Left colon (tissue), 2 donors: ENCODE data around the gene SELP. TPM values are rescaled to one million over a fixed set of nuclear protein-coding genes. Genes with fewer than 3 reads are reported as not detected.
A peak's percentile ranks its signal among the peaks of the same experiment; 100 is the strongest.

Source experiments
- ATAC-seq: fragments of 200-7000 bp; cut with Tn5 transposase; one replicate; pipeline ENCODE4 v1.9.1; 2020; ENCODE audit warnings: mild to moderate bottlenecking, moderate library complexity
- DNase-seq, 2 donors: peaks; one replicate each; pipeline ENCODE4 v3.0.0-alpha.2; 2020
- intact Hi-C, 2 donors: fragments of 100-400 bp; cut with DNase I in 1 of 2; cut with micrococcal nuclease in 1 of 2; formaldehyde crosslinking; loops; one replicate each; pipeline versions ENCODE4 v1.11.2 to v1.14.0; 2022; cut with DNase I, micrococcal nuclease
- total RNA-seq, 2 donors: library from RNA; stranded (reverse); fragmentation: NEBNext Ultra II Directional; extraction: Animal tissue kit (Norgen Biotek cat#: 25700); gene quantifications; one replicate each; pipeline ENCODE4 v1.2.1, GENCODE V29; 2021
- donor health status: DM: no; HTN: no; CAD: no.
- donor health status: DM: yes; HTN: yes; CAD: no.

The SELP gene
- total RNA-seq, 2 donors from 2014 or later = 1.5 to 3.0 TPM

DNA sequence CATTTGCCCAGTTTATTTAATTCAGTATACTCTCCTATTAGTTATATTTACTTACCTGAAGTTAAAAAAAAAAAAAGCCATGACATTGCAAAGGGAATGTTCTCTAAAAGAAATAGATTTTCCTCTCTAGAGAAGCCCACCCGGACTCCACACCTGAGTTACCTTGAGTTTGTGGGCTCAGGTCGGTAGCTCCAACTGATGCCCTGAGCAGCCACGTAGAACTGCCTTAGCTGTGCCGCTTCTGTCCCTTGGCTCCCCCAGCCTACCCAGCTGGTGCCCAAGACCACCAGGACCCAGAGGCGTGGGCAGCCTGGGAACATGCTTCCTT is 43.9 kb downstream of the SELP start:
- intact Hi-C loops = no loop called here
- DNase-seq = no peak
- no peak for ATAC-seq

- intact Hi-C loops = no loop called here
- no peak for DNase-seq
- ATAC-seq = no peak
These were observed 44.7 kb downstream of the SELP start for GRCh38 chr1:169585181-169585580.

- no peak for ATAC-seq
- DNase-seq = no peak
- intact Hi-C loops = no loop called here
These were observed 45.3 kb downstream of the SELP start for GRCh38 chr1:169584483-169585144.

DNA sequence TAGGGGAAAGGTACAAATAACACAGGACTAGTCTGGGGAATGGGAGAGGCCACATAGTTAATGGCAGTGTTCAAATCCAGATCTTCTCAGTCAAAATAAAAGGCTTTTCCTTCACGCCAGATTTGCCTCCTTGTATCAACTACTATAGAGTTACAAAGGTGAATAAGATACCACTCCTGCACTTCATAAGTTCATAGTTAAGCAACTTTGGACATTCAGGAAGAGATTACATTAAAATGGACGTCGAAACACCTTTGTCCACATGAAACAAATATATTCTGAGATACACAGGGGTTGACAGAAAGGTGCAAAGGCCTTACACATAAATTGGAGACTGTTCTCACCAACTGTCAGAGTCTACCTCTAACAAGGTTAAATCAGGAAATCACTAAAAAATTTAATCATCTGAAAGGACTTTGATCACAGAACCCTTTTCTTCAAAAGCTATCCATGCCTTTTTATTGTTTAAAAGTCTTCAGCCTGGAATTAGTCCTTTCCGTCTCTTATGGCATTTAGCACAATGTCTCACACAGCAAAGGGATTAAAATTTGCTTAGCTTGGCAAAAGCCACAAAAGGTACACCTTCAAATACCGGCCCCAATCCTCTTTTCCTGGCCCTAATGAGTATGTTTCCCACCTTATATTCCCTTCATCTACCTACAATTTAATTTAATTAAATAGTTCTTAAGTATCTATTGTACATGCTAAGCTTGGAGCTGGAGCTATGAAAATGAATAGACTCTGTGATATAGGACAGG is 51.8 kb downstream of the SELP start:
- DNase-seq (no peak), ATAC-seq (peak; percentile 72)
- intact Hi-C loops = no loop called here

DNA sequence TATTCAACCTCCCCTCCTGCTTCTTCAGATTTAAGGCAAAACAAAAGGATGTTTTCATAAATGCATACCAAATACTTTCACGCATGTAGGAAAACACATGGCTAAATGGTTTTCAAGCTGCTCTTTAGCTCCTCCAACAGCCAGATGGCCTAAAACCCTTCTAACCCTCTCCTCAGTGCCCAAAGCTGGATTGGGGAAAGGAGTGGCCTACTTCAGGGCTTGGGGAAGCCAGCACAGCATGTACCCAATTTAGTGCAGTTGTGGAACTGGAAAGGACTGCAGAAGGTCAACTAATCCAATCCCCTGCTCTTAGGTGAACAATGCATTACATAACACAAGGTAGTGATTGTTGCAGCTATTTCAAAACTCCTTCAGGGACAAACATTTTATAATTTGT is 53.0 kb downstream of the SELP start:
- intact Hi-C loops = no loop called here
- no peak for DNase-seq
- ATAC-seq = no peak

DNA sequence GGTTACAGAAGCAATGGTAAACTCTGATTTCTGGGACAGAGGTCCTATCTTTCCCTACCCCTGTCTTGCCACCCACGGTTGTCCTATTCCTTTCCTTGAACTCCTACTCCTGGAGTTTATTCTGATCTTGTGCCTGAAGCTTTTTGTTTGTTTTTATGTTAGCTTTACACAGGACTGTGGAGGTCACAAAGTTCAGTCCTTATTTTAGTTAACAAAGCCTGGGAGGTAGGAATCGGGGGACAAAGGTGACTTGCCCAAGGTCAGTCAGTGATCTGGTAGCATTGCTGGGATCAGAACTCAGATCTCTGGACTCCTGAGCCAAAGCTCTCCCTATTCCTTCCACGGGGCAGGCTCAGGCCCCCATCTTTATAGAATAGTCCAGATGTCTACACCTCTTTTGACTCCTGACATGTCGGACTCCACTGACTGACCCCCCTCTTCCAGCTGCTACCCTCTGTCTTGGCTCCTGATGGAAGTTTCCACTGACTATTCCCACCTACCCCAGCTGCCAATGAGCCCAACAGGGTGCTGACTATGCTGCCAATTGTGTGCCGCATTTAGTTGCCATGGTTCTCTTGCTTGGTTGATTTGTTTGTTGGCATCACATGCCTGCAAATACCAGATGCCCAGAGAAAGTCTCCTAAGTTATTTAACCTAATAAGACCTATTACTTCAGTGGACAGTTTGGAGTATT is 53.5 kb downstream of the SELP start:
- ATAC-seq (peak; percentile 11), DNase-seq (no peak)
- intact Hi-C loops = no loop called here

- ATAC-seq = peak; percentile 35
- intact Hi-C loops = no loop called here
- peak; percentile 49 to 55 for DNase-seq
These were observed 55.6 kb downstream of the SELP start for GRCh38 chr1:169574336-169574735.

- no peak for DNase-seq
- ATAC-seq = peak; percentile 58
- intact Hi-C loops = no loop called here
These were observed 57.7 kb downstream of the SELP start for GRCh38 chr1:169572187-169572586.

DNA sequence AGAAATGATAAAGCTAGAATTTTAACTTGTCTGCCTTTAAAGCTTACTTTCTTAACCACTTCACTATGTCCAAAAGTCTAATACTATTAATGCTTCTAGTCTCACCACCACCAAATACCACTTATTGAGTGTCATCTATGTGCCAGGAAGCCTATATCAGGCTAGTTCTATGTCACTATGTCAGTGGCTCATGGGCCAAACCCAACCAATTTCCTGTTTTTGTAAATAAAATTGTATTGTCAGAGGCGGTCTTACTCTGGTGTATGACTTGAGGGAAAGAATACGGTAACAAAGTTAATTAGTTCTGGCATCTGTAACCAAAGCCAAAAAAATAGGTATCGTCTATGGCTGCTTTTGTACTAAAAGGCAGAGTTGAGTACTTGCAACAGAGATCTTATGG is 58.5 kb downstream of the SELP start:
- DNase-seq (no peak), ATAC-seq (no peak)
- intact Hi-C loops = no loop called here

- intact Hi-C loops = no loop called here
- DNase-seq (no peak), ATAC-seq (peak; percentile 88)
These were observed 59.8 kb downstream of the SELP start for GRCh38 chr1:169570172-169570574.

GRCh38 chr1:169568497-169568896 is 61.4 kb downstream of the SELP start:
- peak; percentile 33 for ATAC-seq
- no peak for DNase-seq
- intact Hi-C loops = no loop called here

DNA sequence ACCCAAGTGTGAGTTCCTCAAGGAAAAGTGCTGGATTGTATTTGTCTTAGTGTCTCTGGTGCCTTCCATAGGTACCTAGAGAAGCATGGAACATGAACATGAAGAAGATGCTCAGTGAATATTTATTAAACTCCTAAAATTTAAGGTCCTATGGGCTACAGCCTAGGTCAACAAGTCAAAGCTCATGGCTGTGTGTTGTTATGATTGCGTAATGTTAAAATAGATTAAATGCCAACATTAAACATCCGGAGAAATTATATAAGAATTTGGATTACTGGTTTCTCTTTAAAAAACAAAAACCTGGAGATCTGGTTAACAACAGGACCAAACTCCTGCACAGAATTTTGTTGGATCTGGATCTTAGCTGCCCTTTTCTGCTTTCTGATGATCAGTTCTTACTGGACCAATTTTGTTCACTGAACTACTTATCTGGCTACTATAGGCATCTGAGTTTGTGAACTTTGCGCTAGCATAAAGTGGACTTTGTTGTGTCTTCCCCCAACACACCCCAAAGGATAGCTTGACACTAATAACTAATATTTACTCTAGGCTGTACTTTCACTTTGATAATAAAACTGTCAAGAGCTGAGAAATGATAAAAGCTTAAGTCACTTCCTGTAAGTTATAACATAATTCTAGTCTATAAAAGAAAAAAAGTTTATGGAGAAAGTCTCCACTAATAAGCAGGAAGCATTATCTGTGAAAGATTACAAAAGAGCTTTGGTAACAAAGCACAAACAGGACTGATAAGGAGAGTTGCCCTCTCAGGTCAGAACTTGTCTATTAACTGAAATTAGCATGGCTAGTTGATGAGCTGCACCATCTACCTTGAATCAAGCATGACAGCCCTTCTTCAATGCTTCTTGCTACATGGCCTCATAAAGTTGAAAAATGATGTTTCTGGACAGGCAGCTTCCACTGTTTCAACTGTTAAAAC is 64.3 kb downstream of the SELP start:
- ATAC-seq = peak; percentile 78
- intact Hi-C loops = no loop called here
- DNase-seq = no peak

GRCh38 chr1:169563650-169564049 is 66.3 kb downstream of the SELP start:
- no peak for ATAC-seq
- intact Hi-C loops = no loop called here
- no peak for DNase-seq

DNA sequence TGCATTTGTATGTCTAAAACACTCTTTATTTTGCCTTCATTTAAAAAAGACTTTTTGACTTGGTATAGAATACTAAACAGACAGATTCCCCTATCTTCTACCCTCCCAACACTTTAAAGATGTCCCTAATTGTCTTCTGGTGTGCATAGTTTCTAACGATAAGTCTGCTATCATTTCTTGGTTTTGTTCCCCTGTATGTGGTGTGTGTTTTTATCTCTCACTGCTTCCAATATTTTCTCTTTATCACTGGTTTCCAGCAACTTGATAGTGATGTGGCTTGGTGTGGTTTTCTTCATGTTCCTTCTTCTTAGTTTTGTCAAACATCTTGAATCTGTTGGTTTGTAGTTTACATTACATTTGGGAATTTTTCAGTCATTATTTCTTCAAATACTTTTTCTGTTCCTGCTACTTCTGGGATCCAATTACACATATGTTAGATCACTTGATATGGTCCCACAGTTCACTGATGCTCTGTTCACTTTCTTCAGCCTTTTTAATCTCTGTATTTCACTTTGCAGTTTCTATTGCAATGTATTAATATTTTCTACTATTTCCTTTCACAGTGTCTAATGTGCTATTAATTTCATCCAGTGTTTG is 66.8 kb downstream of the SELP start:
- DNase-seq (no peak), ATAC-seq (no peak)
- intact Hi-C loops = no loop called here

DNA sequence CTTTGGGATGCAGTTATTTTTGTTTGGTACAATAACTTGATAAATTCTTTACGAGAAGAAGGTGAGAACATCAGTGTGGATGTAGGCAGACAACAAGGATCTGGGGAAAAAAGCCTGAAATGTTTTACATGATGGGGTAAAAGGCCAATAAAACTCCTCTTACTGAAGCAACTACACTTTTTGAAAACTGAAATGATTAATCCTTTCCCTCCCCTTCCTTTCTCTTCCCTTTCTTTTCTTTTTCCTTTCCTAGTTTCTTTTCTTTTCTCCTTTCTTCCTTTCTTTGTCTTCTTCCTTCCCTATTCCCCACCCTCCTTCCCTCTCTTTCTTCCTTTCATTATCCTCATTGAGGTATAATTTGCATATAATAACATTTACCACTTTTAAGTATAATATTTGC is 68.2 kb downstream of the SELP start:
- ATAC-seq = no peak
- no peak for DNase-seq
- intact Hi-C loops = no loop called here

DNA sequence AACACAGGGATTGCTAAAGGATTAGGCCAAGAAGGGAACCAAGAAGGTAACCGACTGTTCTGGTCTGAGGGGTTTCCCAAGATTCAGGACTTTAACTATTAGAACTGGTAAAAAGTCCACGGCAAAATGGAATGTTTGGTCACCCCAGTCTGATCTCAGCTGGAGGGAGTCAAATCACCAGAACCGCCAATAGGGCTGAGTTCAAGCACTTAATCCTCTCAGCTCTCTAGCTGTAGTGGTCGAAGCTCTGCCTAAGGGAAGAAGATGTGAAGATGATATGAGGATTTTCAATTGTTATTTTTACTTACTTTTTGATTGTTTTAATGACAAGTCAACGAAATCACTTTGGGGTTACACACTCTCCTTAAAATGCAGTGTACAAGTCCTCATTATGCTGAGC is 72.8 kb downstream of the SELP start:
- intact Hi-C loops = no loop called here
- DNase-seq (no peak), ATAC-seq (no peak)

- DNase-seq (no peak), ATAC-seq (peak; percentile 50)
- intact Hi-C loops = no loop called here
These were observed 79.6 kb downstream of the SELP start for GRCh38 chr1:169550294-169550693.

DNA sequence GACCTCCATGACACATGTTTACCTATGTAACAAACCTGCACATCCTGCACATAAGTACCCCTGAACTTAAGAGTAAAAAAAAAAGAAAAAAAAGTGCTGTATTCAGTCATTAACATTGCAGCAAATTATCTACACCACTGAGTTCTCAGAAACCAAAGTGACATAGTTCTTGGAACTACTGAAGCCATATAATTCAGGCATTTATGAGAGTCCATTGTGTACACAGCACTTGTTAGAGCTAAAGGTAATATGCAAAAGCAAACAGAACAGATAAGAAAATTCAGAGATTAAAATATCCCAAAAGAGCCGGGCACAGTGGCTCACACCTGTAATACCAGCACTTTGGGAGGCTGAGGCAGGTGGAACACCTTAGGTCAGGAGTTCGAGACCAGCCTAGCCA is 81.6 kb downstream of the SELP start:
- intact Hi-C loops = loop anchor here (5.0 to 10.0 kb wide), 2 partner anchors 81 to 83 kb away; no protein-coding TSS in a partner anchor
- DNase-seq (peak in 1 of 2 donors; percentile 11), ATAC-seq (peak; percentile 89)
